HEK293T (cell line): Measurements from ENCODE around the gene STAC2.
A peak's percentile ranks its signal among the peaks of the same experiment; 100 is the strongest.

Experiments
- CTCF ChIA-PET: fragments of 350-600 bp; formaldehyde crosslinking; extraction: SDS; loops from one replicate; lab custom pipeline; 2021; ENCODE audit warnings: antibody characterized with exemption, inconsistent platforms; lab: Yijun Ruan, JAX
- POLR2A ChIA-PET: fragments of 350-600 bp; formaldehyde crosslinking; extraction: SDS; loops from one replicate; lab custom pipeline; 2020; ENCODE audit warnings: antibody characterized with exemption, inconsistent platforms; lab: Yijun Ruan, JAX
- DNase-seq: peaks from one replicate; pipeline ENCODE4 v3.0.0; 2012; ENCODE audit warnings: mixed read lengths; ENCODE audit errors: extremely low spot score
- ARNT ChIP-seq: fragments of 450-650 bp; IDR thresholded peaks from 2 replicates; pipeline ENCODE4 v1.6.1; 2017; ENCODE audit warnings: mild to moderate bottlenecking
- BHLHE40 ChIP-seq: fragments of 450-650 bp; IDR thresholded peaks from 2 replicates; pipeline ENCODE4 v1.6.1; 2016; ENCODE audit warnings: mild to moderate bottlenecking, moderate library complexity, borderline replicate concordance
- CTBP1 ChIP-seq: fragments of 450-650 bp; IDR thresholded peaks from 2 replicates; pipeline ENCODE4 v1.6.1; 2016; ENCODE audit warnings: borderline replicate concordance
- ELF4 ChIP-seq: fragments of 450-650 bp; IDR thresholded peaks from 2 replicates; pipeline ENCODE4 v1.6.1; 2017; ENCODE audit warnings: antibody characterized with exemption
- FOXA1 ChIP-seq: fragments of 450-650 bp; IDR thresholded peaks from 2 replicates; pipeline ENCODE4 v1.6.1; 2016; ENCODE audit warnings: mild to moderate bottlenecking
- FOXK2 ChIP-seq: fragments of 450-650 bp; IDR thresholded peaks from 2 replicates; pipeline ENCODE4 v1.6.1; 2016; ENCODE audit warnings: mild to moderate bottlenecking
- FOXM1 ChIP-seq: fragments of 450-650 bp; IDR thresholded peaks from 2 replicates; pipeline ENCODE4 v1.6.1; 2017; ENCODE audit warnings: mild to moderate bottlenecking, borderline replicate concordance
- HDGF ChIP-seq: fragments of 450-650 bp; IDR thresholded peaks from 2 replicates; pipeline ENCODE4 v1.6.1; 2017; ENCODE audit warnings: antibody characterized with exemption, borderline replicate concordance
- L3MBTL2 ChIP-seq: fragments of 450-650 bp; conservative IDR thresholded peaks from 2 replicates; pipeline ENCODE4 v1.6.1; 2016; ENCODE audit warnings: mild to moderate bottlenecking
- LEF1 ChIP-seq: fragments of 450-650 bp; IDR thresholded peaks from 2 replicates; pipeline ENCODE4 v1.6.1; 2017; ENCODE audit warnings: mild to moderate bottlenecking, borderline replicate concordance
- NFRKB ChIP-seq: fragments of 450-650 bp; IDR thresholded peaks from 2 replicates; pipeline ENCODE4 v1.6.1; 2016; ENCODE audit warnings: mild to moderate bottlenecking, moderate library complexity
- SP1 ChIP-seq: fragments of 450-650 bp; IDR thresholded peaks from 2 replicates; pipeline ENCODE4 v1.6.1; 2017
- SUZ12 ChIP-seq: fragments of 450-650 bp; IDR thresholded peaks from 2 replicates; pipeline ENCODE4 v1.6.1; 2016; ENCODE audit warnings: mild to moderate bottlenecking
- TARDBP ChIP-seq: fragments of 450-650 bp; IDR thresholded peaks from 2 replicates; pipeline ENCODE4 v1.6.1; 2016
- ZNF384 ChIP-seq: fragments of 450-650 bp; IDR thresholded peaks from 2 replicates; pipeline ENCODE4 v1.6.1; 2016
- TF ChIP-seq, protein P1 (sequence below): fragments of 450-650 bp; IDR thresholded peaks from 2 replicates; pipeline ENCODE4 v1.6.1; 2016

The STAC2 gene

DNA sequence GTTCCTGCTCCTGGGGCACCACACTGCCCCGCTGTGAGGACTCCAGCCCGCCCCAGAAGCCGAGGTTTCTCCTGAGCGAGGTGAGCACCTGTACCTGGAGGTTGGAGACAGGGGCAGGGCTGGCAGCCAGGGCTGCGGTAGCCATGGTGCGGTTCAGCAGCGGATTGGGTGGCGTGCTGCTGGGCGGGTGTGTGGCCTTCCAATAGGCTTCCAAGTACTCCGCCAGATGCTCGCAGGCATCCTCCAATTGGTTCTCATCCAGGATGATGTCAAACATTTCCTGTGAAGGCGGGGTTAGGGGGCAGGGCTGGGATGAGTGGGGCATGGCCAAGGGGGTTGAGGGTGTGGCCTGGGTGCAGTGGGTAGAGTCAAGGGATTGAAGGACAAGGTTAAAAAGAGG, 48.5 kb downstream of the STAC2 start:
- CTCF ChIA-PET: no interaction called here
- no peak for DNase-seq
- POLR2A ChIA-PET: interaction anchor here (1.3 to 1.7 kb wide), 3 partner anchors 12 to 323 kb away, joined by 4 to 6 read pairs (median 4); partner anchors contain the start of genes RPL19 and RPL23
- no peak for TF ChIP-seq BHLHE40
- TF ChIP-seq ARNT: no peak

DNA sequence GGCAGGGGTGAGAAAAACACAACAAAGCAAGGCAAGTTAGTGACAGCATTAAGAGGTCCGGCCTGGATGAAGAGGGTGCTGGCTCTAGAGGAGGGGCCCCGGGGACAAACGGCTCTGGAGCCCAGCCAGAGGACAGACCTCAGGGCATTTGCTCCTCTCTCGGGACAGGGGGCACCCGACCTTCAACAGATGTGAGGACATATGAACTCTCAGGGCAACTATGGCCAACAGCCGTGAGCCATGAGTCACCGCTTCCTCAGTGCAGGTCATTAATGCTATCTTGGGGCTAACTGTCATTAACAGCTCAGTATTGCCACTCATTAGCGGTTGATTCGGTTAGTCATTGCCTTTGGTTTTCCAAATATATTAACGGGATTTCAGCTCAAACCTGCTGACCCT, 50.1 kb downstream of the STAC2 start:
- ChIA-PET POLR2A (interaction anchor here (1.2 to 3.0 kb wide), 2 partner anchors 24 to 321 kb away, joined by 3 to 16 read pairs; partner anchors contain the start of gene RPL19), CTCF (interaction anchor here (0.6 to 3.2 kb wide), 8 partner anchors 9 to 455 kb away, joined by 3 to 57 read pairs (median 10); partner anchors contain the start of gene ARL5C)
- DNase-seq: no peak
- no peak for TF ChIP-seq TARDBP
- no peak for TF ChIP-seq ZNF384
- no peak for TF ChIP-seq LEF1
- TF ChIP-seq SP1: no peak
- TF ChIP-seq BHLHE40: no peak
- TF ChIP-seq CTBP1: no peak
- no peak for TF ChIP-seq ARNT
- no peak for TF ChIP-seq FOXM1
- no peak for TF ChIP-seq NFRKB
- no peak for TF ChIP-seq FOXA1
- no peak for TF ChIP-seq L3MBTL2
- no peak for TF ChIP-seq HDGF
- no peak for TF ChIP-seq ELF4
- TF ChIP-seq SUZ12: no peak

DNA sequence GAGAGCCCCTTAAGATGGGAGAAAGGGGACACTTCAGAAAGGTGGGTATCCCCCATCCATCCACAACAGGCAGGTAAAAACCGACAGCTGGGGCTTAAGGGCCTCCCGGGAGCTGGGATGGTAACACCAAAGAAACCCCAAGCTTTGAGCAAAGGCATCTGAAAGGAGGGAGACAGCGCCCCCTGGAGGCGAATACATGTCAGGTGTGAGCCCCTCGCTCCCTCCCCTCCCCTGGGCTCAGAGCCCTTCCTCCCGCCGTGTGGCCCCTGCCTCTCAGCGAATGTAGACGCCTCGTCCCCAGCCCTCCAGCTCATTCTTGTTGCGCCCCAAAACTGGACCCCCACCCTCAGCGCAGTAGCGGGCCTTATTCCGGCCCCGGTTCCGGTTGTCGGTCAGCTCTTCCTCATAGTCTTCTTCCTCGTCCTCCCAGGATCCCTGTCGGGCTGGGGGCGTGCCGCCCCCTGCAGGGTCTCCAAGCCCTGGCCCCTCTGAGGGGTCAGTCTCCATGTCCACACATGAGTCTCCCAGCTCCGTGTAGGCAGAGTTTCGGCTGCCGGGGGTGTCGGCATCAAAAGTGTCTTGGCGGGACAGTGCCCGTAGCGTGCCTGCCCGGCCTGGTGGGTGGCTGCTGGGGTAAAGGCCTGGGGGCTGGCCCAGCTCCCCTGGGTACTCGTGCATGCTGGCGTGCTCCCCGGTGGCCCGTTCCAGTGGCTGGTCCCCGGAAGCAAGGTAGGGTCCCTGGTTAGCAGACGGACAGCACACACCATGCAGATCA, 50.6 kb downstream of the STAC2 start:
- peak; percentile 79 for DNase-seq
- TF ChIP-seq FOXM1 (no peak), ELF4 (no peak), SP1 (no peak), LEF1 (no peak), FOXA1 (no peak), SUZ12 (no peak), ARNT (no peak), HDGF (no peak), TARDBP (no peak), BHLHE40 (no peak), L3MBTL2 (no peak), CTBP1 (no peak)
- TF ChIP-seq, protein P1, sequence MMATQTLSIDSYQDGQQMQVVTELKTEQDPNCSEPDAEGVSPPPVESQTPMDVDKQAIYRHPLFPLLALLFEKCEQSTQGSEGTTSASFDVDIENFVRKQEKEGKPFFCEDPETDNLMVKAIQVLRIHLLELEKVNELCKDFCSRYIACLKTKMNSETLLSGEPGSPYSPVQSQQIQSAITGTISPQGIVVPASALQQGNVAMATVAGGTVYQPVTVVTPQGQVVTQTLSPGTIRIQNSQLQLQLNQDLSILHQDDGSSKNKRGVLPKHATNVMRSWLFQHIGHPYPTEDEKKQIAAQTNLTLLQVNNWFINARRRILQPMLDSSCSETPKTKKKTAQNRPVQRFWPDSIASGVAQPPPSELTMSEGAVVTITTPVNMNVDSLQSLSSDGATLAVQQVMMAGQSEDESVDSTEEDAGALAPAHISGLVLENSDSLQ: no peak
- ChIA-PET POLR2A (interaction anchor here (1.1 to 3.0 kb wide), 5 partner anchors 9 to 321 kb away, joined by 3 to 16 read pairs (median 7); partner anchors contain the start of genes ARL5C, LASP1 and RPL19), CTCF (interaction anchor here (0.5 to 3.2 kb wide), 20 partner anchors 8 to 506 kb away, joined by 3 to 57 read pairs (median 4); partner anchors contain the start of genes ARL5C and RPL19)

DNA sequence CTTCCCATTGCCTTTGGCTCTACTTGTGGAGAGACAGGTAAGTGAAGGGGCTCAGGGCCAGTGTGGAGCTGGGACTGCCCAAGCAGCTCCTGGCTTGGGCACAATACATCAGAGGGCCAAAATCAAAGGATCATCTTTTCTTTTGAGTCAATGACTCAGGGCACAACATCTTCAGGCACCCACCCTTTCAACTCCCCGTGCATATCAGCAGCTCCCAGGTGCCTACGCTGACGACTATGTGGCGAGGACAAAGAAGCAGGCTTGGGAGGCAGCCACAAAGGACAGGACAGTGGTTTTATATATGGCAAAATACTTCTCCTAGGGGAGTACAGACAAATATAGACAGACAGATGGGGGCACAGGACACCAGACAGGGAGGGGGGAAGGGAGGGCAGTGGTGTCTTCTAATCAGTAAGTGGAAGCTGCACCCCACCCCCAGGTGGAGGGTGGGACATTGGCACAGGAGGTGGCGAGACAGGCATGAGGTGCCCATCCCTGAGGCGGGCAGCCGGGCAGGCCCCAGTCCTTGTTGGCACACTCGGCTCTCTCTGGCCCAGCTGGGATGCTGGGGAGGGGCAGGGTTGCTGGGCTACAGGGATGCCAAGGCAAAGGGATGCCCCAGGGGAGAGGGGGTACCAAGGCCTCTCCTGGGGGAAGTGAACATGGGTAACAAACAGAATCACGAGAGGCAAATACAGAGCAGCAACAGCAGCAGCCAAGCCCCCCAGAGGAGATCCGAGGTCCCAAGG, 52.0 kb downstream of the STAC2 start:
- ChIA-PET CTCF (interaction anchor here (0.6 to 3.2 kb wide), 13 partner anchors 7 to 248 kb away, joined by 3 to 57 read pairs (median 8); partner anchors contain the start of genes ARL5C and RPL19), POLR2A (interaction anchor here (0.8 to 3.0 kb wide), 7 partner anchors 8 to 304 kb away, joined by 3 to 16 read pairs (median 6); partner anchors contain the start of genes ARL5C, LASP1 and RPL19)
- no peak for DNase-seq
- TF ChIP-seq SP1 (no peak), L3MBTL2 (no peak), LEF1 (no peak), ZNF384 (no peak), ARNT (no peak), NFRKB (no peak), HDGF (no peak), FOXA1 (no peak), FOXK2 (no peak), SUZ12 (no peak), BHLHE40 (no peak), ELF4 (no peak), TARDBP (no peak), CTBP1 (no peak), FOXM1 (no peak)
- TF ChIP-seq, protein P1: no peak

DNA sequence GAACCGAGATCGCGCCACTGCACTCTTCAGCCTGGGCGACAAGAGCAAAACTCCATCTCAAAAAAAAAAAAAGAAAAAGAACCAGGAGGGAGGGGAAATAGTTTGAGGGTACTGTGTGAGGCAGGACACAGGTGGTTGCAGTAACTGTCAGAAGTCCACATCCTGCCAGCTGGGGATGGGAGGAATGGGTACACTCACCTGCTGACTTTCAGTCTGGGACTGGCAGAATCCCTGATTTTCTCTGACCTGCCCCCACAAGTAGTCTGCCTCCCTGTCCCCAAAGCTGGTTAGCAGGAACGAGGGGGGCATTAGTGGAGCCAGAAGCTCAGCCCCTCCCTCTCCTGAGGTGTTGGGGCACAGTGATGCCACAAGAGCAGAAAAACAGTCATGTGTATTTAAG, 52.7 kb downstream of the STAC2 start:
- POLR2A ChIA-PET: interaction anchor here (0.8 to 2.6 kb wide), 4 partner anchors 8 to 27 kb away, joined by 3 to 10 read pairs (median 6); partner anchors contain the start of gene RPL19
- no peak for TF ChIP-seq ELF4
- TF ChIP-seq SUZ12: no peak
- no peak for TF ChIP-seq LEF1
- no peak for TF ChIP-seq L3MBTL2
- TF ChIP-seq SP1: no peak
- no peak for TF ChIP-seq FOXA1
- no peak for TF ChIP-seq CTBP1
- TF ChIP-seq FOXM1: no peak
- TF ChIP-seq HDGF: no peak
- CTCF ChIA-PET: interaction anchor here (0.6 to 3.2 kb wide), 4 partner anchors 9 to 151 kb away, joined by 3 to 57 read pairs (median 4); no protein-coding TSS in a partner anchor
- no peak for DNase-seq

DNA sequence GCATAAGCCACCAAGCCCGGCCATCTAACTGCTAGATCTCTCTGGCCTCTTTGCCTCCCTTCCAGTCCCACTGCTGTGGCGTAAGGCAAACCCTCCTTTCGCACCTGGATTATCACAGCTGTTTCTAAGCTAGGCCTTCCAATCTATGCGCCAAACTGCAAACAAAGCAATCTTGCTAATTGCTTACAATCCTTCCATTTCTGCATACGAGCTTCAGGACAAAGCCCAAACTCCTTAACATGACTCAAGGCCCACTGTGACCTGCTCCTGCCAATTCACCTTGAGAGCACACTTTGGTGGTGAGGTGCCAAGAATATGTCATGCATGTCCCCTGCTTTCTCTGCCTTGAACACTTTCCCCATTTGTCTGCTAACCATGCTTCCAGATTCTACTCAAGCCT, 53.8 kb downstream of the STAC2 start:
- CTCF ChIA-PET: interaction anchor here (0.6 to 0.8 kb wide), 2 partner anchors 21 to 23 kb away, joined by 3 read pairs; no protein-coding TSS in a partner anchor
- POLR2A ChIA-PET: no interaction called here
- no peak for DNase-seq
- TF ChIP-seq TARDBP: no peak
- no peak for TF ChIP-seq ARNT
- no peak for TF ChIP-seq FOXM1
- TF ChIP-seq SP1: no peak
- TF ChIP-seq ZNF384: no peak
- TF ChIP-seq CTBP1: no peak
- TF ChIP-seq L3MBTL2: no peak
